GM19043 (cell line): ENCODE results near the gene BID.

Source experiments
- ATAC-seq: cut with Tn5 transposase; IDR thresholded peaks from one replicate; pipeline ENCODE4 v1.9.1; 2021; ENCODE audit warnings: low read depth; ENCODE audit not compliant: unreplicated experiment

Gene BID

DNA sequence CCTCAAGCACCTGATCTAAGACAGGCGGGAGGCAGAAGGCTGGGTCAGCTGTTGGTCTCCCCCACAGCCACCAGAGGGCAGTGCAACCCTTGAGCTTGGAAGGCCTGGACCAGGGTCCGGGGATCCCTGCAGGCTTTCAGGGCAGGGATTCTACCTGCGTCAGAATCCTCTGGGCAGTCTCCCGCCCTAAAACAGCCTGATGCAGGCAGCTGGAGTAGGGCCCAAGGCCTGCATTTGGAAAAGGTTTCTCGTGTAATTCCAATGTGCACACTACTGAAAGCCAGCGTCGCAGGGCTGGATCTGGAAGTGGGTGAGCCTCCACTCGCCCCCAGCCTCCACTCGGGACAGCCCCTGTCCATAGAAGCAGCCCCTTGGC is 31.8 kb downstream of the BID start:
- peak; percentile 59 for ATAC-seq

DNA sequence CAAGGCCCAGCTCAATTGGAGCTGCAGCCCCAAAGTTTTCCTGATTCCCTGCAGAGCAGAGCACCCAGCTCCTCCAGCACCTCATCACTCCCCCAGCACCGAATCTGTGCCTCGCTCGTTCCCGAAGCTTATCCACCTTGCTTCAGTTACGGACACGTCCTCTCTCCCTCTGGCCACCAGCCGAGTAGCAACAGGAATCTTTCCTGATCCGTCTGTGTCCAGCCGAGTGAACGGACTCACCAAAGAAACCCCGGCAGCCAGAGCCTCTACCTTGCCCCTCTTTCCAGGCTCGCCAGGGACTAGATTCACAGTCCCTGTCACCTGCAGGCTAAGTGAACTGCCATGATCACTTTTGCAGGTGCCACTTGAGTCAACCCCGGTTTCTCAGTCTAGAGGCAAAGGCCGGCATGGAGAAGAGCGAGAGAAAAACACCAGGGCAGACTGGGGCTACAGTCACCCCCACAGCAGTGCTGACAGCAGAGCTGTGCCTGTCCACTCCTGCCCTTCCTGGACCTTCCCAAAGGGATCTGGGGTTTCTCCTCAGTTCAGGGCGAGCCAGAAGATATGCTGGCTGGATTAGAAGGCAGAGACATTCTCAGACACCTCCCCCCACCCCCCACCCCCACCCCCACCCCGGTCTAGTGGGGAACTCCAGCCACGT is 32.3 kb downstream of the BID start:
- no peak for ATAC-seq

DNA sequence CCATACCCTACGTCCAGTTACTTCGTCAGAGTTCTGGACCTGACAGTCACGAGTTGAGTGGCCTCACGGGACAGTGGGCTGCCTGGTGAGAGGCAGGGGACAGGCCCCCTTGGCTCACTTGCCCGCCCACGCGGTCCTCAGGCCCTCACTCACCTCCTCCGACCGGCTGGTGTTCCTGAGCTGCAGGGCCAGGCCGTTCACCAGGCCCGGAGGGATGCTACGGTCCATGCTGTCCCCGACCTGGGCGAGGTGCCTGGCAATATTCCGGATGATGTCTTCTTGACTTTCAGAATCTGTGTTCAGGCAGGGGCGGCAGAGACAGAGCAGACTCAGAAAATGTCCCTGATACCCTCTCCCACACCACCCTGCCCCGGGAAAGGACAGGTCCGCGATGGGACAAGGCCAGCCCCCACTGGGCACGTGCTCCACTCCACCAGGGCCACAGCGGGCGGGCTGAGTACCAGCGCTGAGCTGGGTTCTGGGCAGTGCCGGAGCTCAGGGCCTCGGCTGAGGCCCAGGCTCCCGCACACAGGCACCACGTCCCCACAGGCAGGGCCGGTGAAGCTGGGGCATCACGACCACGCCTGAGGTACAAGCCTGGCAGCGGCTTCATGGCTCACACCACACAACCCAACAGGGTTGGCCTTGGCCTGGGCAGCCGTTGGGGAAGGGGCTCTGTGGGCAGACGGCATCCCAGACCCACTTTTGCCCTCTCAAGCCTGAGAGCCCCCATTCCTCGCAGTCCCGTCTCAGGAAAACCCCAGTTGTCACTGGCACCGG is 34.9 kb downstream of the BID start:
- no peak for ATAC-seq

DNA sequence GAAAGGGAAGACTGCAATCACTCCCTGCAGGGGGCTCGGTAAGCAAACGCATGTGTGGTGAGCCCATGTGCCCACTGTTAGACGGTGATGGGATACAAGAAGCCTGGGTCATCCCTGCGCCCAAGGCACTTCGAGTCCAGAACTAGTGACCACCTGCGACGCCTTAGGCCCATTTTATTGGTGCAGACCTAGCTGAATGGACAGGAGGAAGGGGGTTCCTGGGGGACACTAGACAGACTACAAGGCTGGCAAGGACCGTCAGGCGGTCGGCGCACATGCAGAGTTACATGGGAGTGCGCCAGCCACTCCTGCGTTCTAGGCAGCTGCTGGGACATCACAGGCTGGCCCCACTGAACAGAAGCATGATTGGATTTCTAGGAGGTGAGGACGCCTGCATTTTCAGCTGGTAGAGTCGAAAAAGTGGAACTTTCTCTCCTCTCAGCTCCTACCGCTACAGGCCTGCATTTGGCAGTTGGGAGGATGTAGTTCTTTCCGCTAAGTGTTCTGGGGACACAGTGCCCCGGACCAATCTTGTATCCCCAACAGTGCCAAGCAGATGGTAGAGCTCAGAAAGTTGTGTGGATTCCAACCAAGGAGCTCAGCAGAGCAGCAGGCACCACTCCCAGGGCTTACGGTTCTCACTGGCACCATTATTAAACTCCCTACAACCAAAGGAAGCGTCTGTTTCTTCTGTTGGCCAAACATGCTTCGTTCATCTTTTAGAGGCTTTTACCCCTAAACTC is 35.7 kb downstream of the BID start:
- no peak for ATAC-seq

DNA sequence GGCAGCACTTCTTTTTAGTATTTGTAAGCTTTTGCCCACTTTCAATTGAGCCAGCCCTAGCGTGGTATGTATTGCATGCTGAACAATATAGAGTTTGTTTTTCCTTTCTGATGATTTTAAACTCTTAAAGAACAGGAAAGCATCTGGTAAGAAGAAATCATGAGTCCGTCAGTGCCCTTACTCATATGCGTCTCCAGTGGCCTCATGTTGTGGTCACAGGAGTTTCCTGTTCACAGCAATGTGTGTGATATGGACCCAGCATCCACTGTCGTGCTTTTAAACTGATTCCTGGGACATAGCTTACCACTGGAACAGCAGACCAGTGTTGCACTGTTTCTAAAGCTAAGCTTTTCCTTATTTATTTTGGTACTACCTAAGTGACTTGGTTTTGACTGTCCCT is 40.1 kb downstream of the BID start:
- peak; percentile 51 for ATAC-seq

DNA sequence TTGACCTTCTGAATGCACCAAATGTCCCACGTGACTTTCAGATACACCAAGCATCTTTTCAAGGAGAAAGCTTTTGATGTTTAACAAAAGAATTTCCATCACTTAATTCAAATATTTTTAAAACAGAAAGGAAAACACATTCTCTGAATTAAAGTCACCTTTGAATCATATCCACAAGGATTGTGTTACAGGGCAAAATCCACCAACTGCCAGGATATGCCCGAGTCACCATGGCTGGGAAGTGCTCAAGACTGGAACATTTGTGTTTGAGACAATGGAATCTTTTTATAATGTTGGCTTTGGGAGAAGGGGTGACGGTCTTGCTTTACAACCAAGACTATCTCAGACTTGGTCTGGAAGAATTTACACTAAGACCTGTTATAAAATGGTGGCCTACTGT is 40.8 kb downstream of the BID start:
- no peak for ATAC-seq

DNA sequence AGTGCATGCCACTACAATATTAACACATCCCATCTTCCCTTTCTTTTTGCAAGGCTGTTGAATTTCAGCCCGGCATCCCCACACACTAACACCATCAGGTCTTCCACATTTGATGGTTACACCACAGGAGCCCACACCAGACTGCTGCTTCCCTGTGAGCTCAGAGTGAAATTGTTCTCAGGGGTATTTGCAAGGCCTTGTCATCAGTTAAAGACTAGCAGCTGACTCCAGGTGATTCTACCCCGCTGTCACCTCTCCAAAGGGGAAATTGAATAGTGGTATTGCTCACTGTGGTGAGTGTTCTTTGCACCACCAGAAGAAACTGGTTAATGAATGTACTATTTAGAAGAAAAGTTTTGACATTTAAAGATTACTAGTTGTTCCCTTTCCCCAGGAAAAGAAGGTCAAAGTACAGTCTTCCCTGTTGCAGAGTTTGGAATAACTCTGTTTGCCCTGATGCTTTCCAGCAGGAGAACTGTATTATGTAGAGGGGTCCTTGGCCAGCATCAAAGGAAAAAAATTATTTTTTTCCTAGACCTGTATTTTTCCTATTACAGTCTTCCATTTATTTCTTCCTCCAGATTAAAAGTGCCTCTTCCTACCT is 41.9 kb downstream of the BID start:
- ATAC-seq, result no peak

DNA sequence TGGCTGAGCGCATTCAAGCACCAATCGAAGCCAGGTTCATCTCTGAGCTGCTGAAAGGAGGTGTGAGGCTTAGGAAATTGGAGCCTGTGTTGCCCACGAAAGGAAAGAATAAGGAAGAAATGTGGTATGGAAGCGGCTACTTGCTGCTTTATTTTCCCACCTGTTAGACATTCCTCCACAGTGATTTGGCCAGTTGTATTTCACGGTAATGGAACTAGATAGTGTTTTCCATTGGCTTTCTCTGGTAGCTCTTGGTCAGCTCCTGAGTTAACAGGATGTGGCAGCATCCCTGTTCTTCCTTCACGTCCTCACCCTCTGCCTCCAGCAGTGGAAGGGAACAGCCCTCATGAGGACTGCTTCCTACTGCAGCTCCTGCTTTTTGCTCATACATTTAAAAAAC is 44.7 kb downstream of the BID start:
- ATAC-seq, result no peak

DNA sequence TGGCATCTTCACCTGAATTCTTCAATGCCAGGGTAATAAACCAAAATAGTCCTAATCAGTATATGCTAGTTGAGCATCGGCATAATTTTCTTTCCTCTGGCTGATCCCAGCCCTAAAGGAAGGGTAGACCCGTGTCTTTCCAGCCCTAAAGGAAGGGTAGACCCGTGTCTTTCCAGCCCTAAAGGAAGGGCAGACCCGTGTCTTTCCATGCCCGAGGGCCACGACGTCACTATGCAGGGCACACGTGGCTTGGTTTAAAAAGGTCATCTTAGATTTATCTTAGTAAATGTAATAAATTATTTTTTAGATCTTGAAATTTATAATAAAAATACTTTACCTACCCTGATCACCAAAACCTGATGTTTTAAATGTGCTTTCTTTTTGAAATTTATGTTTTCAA is 45.5 kb downstream of the BID start:
- ATAC-seq, result no peak

DNA sequence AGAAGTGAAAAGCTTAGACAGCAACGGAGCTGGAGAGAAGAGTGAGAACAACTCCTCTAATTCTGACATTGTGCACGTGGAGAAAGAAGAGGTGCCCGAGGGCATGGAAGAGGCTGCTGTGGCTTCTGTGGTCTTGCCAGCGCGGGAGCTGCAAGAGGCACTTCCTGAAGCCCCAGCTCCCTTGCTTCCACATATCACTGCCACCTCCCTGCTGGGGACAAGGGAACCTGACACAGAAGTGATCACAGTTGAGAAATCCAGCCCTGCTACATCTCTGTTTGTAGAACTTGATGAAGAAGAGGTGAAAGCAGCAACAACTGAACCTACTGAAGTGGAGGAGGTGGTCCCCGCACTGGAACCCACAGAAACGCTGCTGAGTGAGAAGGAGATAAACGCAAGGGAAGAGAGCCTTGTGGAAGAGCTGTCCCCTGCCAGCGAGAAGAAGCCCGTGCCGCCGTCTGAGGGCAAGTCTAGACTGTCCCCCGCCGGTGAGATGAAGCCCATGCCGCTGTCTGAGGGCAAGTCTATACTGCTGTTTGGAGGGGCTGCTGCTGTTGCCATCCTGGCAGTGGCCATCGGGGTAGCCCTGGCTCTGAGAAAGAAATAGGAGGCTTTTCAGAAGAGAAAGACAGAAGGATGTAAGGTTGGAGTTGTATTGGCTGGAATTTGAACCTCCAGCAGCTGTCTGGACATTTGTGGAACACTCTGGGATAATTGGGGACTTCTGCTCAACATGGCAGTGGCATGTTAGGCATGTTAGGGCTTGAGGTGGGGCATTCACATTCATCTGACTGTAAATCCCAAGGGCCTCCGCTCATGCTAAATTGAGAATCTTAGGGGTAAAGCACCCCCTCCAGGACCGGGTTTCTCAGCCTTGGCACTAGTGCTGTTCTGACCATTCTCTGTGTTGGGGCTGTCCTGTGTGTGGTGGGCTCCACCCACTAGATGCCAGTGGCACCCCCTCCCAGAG is 47.1 kb downstream of the BID start:
- no peak for ATAC-seq

DNA sequence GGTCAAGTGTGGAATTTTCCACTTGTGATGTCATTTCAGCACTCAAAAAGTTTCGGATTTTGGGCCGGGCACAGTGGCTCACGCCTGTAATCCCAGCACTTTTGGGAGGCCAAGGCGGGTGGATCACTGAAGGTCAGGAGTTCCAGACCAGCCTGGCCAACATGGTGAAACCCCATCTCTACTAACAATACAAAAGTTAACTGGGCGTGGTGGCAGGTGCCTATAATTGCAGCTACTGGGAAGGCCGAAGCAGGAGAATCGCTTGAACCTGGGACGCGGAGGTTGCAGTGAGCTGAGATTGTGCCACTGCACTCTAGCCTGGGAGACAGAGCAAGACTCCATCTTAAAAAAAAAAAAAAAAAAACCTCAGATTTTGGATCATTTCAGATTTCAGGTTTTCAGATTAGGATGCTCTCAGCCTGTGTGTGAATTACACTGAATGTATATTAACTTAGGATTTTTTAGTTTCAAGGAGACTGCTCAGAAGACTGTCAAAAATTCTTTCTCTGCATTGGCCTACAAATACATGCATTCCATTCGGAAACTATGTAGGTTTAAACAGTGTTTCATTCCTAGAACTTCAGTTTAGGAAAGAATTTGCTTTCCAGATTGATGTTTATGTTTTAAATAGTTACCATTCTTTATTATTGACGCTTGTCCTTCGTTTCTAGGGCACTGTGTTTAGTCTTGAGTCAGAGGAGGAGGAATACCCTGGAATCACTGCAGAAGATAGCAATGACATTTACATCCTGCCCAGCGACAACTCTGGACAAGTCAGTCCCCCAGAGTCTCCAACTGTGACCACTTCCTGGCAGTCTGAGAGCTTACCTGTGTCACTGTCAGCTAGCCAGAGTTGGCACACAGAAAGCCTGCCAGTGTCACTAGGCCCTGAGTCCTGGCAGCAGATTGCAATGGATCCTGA is 48.0 kb downstream of the BID start:
- ATAC-seq, result no peak

DNA sequence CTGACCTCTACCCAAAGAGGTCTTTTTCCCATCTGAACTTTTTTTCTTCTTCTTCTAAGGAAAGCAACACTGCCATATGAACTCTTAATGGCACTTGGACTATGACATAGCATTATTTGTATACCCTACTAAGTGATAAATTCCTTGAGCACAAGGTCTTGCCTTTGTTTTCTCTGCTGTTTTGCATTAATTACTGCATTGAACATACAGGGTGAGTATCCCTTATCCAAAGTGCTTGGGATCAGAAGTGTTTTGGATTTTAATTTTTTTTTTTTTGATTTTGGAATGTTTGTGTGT is 48.8 kb downstream of the BID start:
- ATAC-seq, result no peak

DNA sequence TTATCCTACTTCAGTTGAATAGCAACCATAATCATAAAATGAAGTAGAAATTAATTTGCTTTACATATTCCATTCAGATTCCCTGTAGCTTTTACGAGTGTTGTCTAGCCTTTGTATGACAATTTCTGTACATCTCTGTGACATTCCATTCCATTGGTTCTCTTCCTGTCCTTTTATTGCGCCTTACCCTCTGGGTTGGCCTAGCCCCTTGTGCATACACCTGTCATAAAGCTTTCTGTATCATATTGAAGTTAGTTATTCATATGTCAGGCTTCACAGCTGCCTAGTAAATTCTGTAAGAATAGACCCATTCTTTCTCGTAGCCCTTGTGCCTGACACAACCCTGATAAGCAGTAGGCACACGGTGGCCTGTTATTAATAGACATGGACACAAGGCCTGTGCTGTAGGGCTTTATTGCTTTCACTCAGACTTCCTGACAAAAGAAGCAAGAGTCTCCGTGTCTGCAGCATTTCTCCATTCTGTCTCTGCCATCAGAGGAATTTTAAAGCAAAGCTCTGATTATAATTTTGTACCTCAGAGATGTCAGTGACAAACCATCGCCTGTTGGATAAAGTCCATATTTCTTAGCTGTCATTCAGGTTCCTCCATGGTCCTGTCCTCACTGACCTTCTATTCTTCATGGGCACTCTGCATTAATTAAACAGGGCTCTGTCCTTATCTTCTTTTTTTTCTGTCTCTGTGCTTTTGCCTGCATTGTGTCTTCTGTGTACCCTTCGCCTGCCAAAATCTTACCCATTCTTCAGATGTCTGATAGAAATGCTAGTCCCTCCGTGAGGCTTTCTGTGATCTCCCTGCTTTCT is 49.4 kb downstream of the BID start:
- no peak for ATAC-seq

DNA sequence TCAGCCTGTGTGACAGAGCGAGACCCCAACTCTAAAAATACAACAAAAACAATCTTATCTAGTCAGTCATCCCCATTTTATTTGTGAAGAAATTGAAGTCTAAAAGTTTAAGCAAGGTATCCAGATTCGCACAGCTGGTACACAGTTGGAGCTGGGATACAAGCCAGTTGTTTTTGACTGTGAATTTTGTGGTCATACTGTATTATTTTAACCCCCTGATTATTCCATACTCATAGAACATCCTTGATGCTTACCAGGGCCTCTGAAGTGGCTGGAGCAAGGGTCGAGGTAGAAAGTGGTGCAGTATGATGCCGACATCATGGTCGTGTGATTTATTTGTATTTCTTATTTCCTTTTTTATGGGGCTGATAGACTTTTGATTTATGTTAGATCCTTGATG is 50.0 kb downstream of the BID start:
- ATAC-seq, result no peak

DNA sequence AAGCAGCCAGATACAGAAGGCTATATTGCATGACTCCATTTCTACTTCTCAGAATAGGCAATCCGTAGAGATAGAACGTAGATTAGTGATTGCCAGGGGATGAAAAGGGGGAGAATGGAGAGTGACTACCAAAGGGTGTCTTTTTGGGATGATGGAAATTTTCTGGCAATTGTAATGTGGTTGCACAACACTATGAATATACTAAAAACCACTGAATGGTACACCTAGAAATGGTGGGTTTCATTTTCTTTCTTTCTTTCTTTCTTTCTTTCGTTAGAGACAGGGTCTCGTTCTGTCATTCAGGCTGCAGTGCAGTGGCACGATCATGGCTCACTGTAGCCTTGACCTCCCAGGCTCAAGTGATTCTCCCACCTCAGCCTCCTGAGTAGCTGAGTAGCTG is 54.4 kb downstream of the BID start:
- ATAC-seq, result no peak

DNA sequence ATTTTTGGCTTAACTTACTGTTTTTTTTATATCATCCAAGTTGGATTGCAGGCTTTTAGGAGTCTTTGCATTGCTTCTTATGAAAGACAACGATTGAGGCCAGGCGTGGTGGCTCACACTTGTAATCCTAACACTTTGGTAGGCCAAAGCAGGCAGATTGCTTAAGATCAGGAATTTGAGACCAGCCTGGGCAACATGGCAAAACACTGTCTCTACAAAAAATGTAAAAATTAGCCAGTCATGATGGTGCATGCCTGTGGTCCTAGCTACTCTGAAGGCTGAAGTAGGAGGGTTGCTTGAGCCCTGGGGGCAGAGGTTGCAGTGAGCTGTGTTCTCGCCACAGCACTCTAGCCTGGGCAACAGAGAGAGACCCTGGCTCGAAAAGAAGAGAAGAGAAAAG is 56.6 kb downstream of the BID start:
- ATAC-seq, result no peak

DNA sequence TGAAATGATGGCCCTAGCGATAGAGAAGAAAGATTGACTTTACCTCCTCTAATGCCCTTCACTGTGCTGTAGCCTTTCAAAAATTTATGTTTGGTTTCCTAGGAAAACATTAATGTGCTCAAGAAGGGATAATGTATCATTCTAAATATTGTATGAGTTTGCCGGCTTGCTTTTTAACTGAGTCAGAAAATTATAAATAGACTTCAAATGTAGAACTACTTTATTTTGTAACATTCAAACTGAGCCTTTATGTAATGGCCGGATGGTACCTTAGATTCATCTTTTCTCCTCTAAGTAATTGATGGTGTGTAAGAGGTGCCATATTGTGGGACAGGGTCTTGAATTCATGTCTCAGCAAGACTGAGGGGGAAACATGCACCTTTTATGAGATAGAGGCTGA is 57.7 kb downstream of the BID start:
- no peak for ATAC-seq

DNA sequence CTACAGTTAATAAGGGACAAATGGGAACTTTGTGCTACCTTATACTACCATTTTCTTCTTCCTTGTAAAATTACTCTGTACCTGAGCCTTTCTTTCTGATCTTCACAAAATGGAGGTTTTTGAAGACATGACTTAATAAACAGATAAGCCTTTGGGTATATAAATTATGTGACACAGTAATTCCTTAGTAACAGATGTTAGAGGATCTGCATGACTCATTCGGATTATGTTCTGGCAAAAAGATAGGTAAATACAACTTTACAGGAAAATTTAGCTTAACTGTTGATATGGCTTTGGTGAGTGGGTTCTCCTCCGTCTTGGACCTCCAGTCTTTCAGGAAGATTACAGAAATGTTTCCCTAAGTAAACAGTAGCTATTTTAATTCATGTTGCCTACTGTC is 61.8 kb downstream of the BID start:
- no peak for ATAC-seq

DNA sequence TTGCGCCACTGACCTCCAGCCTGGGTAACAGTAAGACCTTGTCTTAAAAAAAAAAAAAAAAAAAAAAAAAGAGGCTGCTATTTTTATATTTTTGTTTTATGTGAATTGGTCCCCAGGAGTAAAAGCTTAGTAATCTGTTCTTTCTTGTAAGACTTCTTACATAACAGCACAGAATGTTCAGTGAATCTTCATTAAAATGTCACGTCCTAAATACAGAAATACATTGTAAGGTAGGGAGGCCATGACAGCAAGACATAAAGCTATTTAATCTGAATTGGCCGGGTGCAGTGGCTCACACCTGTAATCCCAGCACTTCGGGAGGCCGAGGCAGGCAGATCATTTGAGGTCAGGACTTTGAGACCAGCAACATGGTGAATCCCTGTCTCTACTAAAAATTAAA is 64.2 kb downstream of the BID start:
- ATAC-seq, result no peak
